Gastroesophageal sphincter (tissue), 4 donors: ENCODE measurements around the gene C1orf50. TPM values are rescaled to one million over a fixed set of nuclear protein-coding genes. Genes with fewer than 3 reads are reported as not detected.
"Not testable (repeated sequence)": the region's sequence is repeated elsewhere in the genome, so short reads cannot be mapped to it uniquely, and the experiment has no call there.

Source experiments
- ATAC-seq: fragments of 150-250 bp; one replicate; pipeline ENCODE4 v1.9.1; 2016; ENCODE audit warnings: mild to moderate bottlenecking, moderate library complexity
- H3K27ac ChIP-seq, 4 donors: fragments of 200-600 bp; sonication (generic) in 3 of 4; 1 replicate in 3 of 4; 2 replicates in 1 of 4; pipeline ENCODE4 v1.5.1; 2016 to 2019
- H3K27me3 ChIP-seq: fragments of 200-600 bp; sonication (generic); one replicate; pipeline ENCODE4 v1.5.1; 2019
- H3K36me3 ChIP-seq, 2 donors: fragments of 200-600 bp; sonication (generic); one replicate each; pipeline ENCODE4 v1.5.1; 2019; ENCODE audit warnings: control low read depth in 1 of 2
- H3K4me1 ChIP-seq, 3 donors: fragments of 200-600 bp; sonication (generic); 1 replicate in 2 of 3; 2 replicates in 1 of 3; pipeline ENCODE4 v1.5.1; 2016 to 2019; ENCODE audit warnings: control low read depth in 2 of 3
- H3K4me3 ChIP-seq, 2 donors: fragments of 200-600 bp; sonication (generic); one replicate each; pipeline ENCODE4 v1.5.1; 2019; ENCODE audit warnings: mild to moderate bottlenecking in 1 of 2, moderate library complexity in 1 of 2
- H3K9me3 ChIP-seq, 3 donors: fragments of 200-600 bp; sonication (generic); one replicate each; pipeline ENCODE4 v1.5.1; 2017 to 2019; ENCODE audit warnings: control low read depth in 2 of 3
- EP300 ChIP-seq: sonication (generic); formaldehyde crosslinking; IDR thresholded peaks from one replicate; pipeline ENCODE4 v1.6.1; 2017; ENCODE audit warnings: antibody characterized with exemption, mild to moderate bottlenecking
- POLR2A ChIP-seq, 2 donors: fragments of 450-650 bp; IDR thresholded peaks; one replicate each; pipeline ENCODE4 v1.6.1; 2017; ENCODE audit warnings: antibody characterized with exemption in 2 of 2, mild to moderate bottlenecking in 2 of 2, moderate library complexity in 1 of 2
- POLR2AphosphoS5 ChIP-seq: sonication (generic); formaldehyde crosslinking; IDR thresholded peaks from one replicate; pipeline ENCODE4 v1.6.1; 2017; ENCODE audit warnings: antibody characterized with exemption
- WGBS, 2 donors: methylation state at CpG; one replicate each; pipeline ENCODE4 v1.1.5; 2018; ENCODE audit warnings: low coverage in 1 of 2; 5-methylcytosine and 5-hydroxymethylcytosine counted together
- total RNA-seq, 4 donors: library from RNA; depleted of rRNA; stranded (reverse); fragments of >200 nt; gene quantifications; one replicate each; pipeline ENCODE4 v1.1.0, GENCODE V29; 2016
- TF ChIP-seq, protein P1 (sequence below), 4 experiments: fragments of 200-600 bp in 2 of 4; fragments of 450-650 bp in 2 of 4; sonication (generic) in 1 of 4; IDR thresholded peaks; one replicate each; pipeline ENCODE4 v1.5.1; 2017 to 2019; ENCODE audit warnings: antibody characterized with exemption in 4 of 4, mild to moderate bottlenecking in 2 of 4, moderate library complexity in 2 of 4

The C1orf50 gene
- 1 to 10 TPM; 4.0 to 8.8 (median 8.0) TPM for total RNA-seq

DNA sequence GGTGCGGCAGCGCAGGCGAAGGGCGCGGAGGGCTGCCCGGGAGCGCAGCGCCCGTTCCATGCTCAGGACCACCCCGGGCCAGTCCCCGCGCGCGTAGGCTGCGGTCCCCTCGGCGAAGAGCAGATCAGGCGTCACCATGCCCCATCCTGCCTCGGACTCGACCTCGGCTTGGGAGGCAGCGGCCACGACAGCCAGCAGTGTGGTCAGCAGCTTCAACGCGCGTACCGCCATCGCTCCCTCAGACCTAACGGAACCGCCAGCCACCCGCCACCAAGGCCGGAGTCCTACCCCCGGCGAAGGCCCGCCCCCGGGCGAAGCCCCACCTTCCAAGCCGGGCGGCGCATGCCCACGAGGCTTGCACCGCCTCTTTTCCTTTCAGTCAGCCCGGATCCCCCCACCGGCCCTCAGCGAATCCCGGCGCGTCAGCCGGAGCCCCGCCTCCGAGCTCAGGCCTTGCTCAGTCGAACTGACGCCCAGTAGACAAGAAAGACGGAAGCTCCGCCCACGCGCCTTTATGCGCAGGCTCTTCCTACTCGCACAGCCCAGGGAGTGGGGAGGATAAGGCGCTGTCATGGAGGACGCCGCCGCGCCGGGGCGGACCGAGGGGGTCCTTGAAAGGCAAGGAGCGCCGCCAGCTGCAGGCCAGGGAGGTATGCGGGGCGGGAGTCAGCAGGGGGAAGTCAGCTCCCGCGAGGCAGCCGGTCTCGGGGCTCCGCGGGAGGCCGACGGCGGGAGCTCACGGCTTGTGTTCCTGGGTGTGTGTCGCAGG is at the start of gene C1orf50, which contains the start of gene P3H1:
Gene C1orf50 (plus strand): TSS at position 509 of the 769 bp plus-strand sequence. CDS start 63 bp downstream, at position 572.
Gene P3H1 (minus strand): TSS at position 288 of the 769 bp plus-strand sequence. CDS start 57 bp downstream, at position 231.
- ATAC-seq: peak; percentile 98
- Histone ChIP-seq H3K36me3 (peaks cover 0 to 7% of the 10 kb centered on the region in 2 donors), H3K4me1 (peaks cover 0 to 66% (median 11%) of the 10 kb centered on the region in 3 donors), H3K9me3 (no peaks in the 10 kb centered on the region), H3K27ac (peak within 1 kb of the TSS; percentile 84 to 98 (median 96)), H3K4me3 (peak within 1 kb of the TSS; percentile 87 to 96), H3K27me3 (no peaks in the 10 kb centered on the region)
- no CpG with 5 or more reads among the region's 82 CpGs for WGBS, 2 donors
- TF ChIP-seq POLR2AphosphoS5: peak; percentile 96
- TF ChIP-seq EP300: no peak
- TF ChIP-seq, protein P1, sequence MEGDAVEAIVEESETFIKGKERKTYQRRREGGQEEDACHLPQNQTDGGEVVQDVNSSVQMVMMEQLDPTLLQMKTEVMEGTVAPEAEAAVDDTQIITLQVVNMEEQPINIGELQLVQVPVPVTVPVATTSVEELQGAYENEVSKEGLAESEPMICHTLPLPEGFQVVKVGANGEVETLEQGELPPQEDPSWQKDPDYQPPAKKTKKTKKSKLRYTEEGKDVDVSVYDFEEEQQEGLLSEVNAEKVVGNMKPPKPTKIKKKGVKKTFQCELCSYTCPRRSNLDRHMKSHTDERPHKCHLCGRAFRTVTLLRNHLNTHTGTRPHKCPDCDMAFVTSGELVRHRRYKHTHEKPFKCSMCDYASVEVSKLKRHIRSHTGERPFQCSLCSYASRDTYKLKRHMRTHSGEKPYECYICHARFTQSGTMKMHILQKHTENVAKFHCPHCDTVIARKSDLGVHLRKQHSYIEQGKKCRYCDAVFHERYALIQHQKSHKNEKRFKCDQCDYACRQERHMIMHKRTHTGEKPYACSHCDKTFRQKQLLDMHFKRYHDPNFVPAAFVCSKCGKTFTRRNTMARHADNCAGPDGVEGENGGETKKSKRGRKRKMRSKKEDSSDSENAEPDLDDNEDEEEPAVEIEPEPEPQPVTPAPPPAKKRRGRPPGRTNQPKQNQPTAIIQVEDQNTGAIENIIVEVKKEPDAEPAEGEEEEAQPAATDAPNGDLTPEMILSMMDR (IDR thresholded peaks at IDR 0.05): no peak
- peak; percentile 87 to 93 for TF ChIP-seq POLR2A (IDR thresholded peaks at IDR 0.05)

DNA sequence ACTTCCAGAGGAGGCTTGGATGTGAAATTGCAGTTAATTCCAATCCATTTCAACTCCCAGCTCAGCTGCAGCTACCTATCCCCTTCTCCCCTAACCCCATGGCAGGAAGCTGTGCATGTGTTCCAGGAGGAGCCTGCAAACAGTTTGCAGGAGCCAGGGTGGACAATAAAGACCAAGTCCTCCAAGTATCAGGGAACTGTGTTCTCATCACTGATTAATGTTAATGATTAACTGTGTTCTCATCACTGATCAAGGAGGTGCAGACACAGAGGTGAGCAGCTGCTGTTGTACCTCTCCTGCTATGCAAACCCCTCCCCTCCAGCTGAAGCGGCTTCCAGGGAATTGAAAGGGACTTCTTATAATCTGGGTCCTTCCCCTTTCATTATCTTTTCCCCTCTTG is 46.2 kb upstream of the C1orf50 start:
- Histone ChIP-seq H3K4me3 (no peak overlapping the region), H3K27ac (no peak overlapping the region), H3K36me3 (peaks cover 0 to 10% of the 10 kb centered on the region in 2 donors), H3K4me1 (no peaks in the 10 kb centered on the region), H3K9me3 (no peaks in the 10 kb centered on the region), H3K27me3 (no peaks in the 10 kb centered on the region)
- no CpG with 5 or more reads among the region's 1 CpG for WGBS, 2 donors
- no peak for TF ChIP-seq POLR2A (IDR thresholded peaks at IDR 0.05)
- TF ChIP-seq, protein P1 (IDR thresholded peaks at IDR 0.05): no peak
- TF ChIP-seq POLR2AphosphoS5: no peak
- no peak for TF ChIP-seq EP300
- no peak for ATAC-seq

DNA sequence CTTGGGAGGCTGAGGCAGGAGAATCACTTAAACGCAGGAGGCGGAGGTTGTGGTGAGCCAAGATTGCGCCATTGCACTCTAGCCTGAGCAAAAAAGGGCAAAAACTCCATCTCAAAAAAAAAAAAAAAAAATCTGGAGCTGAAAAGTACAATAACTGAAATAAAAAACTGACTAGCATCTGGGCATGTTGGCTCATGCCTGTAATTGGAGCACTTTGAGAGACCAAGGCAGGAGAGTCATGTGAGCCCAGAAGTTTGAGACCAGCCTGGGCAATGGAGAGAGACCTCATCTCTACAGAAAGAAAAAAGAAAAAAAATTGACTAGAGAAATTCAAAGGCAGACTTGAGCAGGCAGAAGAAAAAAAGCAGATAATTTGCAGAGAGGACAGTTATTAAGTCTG is 45.1 kb upstream of the C1orf50 start:
- Histone ChIP-seq H3K4me3 (no peak overlapping the region), H3K27me3 (no peaks in the 10 kb centered on the region), H3K27ac (no peak overlapping the region), H3K9me3 (no peaks in the 10 kb centered on the region), H3K36me3 (peaks cover 0 to 9% of the 10 kb centered on the region in 2 donors), H3K4me1 (no peaks in the 10 kb centered on the region)
- WGBS, 2 donors: 86% methylated on average over 3 of the region's 3 CpGs; no CpG with 5 or more reads in 1 of the 2 donors
- TF ChIP-seq, protein P1 (IDR thresholded peaks at IDR 0.05): no peak
- no peak for TF ChIP-seq POLR2A (IDR thresholded peaks at IDR 0.05)
- no peak for TF ChIP-seq POLR2AphosphoS5
- TF ChIP-seq EP300: no peak
- ATAC-seq: no peak

DNA sequence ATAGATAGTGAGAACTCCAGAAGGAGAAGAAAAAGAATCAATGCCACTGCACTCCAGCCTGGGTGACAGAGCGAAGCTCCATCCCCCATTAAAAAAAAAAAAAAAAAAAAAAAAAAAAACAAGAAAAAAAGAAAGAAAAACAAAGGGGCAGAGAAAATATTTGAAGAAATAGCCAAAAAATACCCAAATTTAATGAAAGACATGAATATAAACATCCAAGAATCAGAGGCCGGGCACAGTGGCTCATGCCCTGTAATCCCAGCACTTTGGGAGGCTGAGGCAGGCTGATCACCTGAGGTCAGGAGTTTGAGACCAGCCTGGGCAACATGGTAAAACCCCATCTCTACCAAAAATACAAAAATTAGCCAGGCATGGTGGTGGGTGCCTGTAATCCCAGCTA is 44.6 kb upstream of the C1orf50 start:
- not testable (repeated sequence) for H3K27me3 ChIP-seq, H3K36me3 ChIP-seq, H3K4me3 ChIP-seq, ATAC-seq, H3K4me1 ChIP-seq, H3K9me3 ChIP-seq, H3K27ac ChIP-seq
- 100% methylated on average over 1 of the region's 2 CpGs for WGBS, 2 donors

DNA sequence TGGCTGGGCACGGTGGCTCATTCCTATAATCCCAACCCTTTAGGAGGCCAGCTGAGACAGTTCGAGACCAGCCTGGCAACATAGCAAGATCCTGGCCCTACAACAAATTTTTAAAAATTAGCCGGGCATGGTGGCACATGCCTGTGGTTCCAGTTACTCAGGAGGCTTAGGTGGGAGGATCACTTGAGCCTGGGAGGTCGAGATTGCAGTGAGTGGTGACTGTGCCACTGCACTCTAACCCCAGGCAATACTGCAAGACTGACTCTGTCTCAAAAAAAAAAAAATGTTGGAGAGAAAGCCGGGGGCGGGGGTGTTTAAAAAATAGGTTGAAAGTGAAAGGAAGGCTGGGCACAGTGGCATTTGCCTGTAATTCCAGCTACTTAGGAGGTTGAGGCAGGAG is 43.5 kb upstream of the C1orf50 start:
- TF ChIP-seq, protein P1 (IDR thresholded peaks at IDR 0.05): no peak
- TF ChIP-seq POLR2AphosphoS5 (no peak), POLR2A (IDR thresholded peaks at IDR 0.05) (no peak), EP300 (no peak)
- Histone ChIP-seq H3K9me3 (no peaks in the 10 kb centered on the region), H3K4me1 (no peaks in the 10 kb centered on the region), H3K27me3 (no peaks in the 10 kb centered on the region), H3K27ac (no peak overlapping the region), H3K36me3 (no peaks in the 10 kb centered on the region), H3K4me3 (no peak overlapping the region)
- ATAC-seq: no peak
- 52 to 76% methylated on average over 3 of the region's 6 CpGs for WGBS, 2 donors

DNA sequence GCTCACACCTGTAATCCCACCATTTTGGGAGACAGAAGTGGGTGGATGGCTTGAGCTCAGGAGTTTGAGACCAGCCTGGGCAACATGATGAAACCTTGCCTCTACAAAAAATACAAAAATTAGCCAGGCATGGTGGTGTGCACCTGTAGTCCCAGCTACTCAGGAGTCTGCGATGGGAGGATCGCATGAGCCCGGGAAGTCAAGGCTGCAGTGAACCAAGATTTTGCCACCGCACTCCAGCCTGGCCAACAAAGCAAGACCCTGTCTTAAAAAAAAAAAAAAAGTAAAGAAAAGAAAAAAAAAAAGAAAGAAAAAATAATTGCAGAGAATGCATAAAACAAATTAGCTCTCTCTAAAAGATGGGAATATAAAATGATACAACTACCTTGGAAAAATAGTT is 41.2 kb upstream of the C1orf50 start:
- ATAC-seq: not testable (repeated sequence)

More for the DNA sequence above, 41.2 kb upstream of the C1orf50 start:
- H3K36me3 ChIP-seq, H3K27me3 ChIP-seq, H3K9me3 ChIP-seq, H3K4me3 ChIP-seq, H3K4me1 ChIP-seq, H3K27ac ChIP-seq: not testable (repeated sequence)
- 90 to 96% methylated on average over 4 of the region's 4 CpGs for WGBS, 2 donors
